Natural killer cell (primary cell): ENCODE data around the gene DDB1. TPM values are rescaled to one million over a fixed set of nuclear protein-coding genes. Genes with fewer than 3 reads are reported as not detected.

ENCODE experiments used
- ATAC-seq, 3 donors: fragments of 150-1000 bp in 2 of 3; fragments of 200-7000 bp in 1 of 3; cut with Tn5 transposase; 1 replicate in 1 of 3; 2 replicates in 2 of 3; pipeline ENCODE4 v1.10.0; 2021; ENCODE audit warnings: mild to moderate bottlenecking in 2 of 3, moderate library complexity in 2 of 3
- DNase-seq, 2 donors: peaks; one replicate each; pipeline versions ENCODE4 v3.0.0 to v3.0.0-alpha.2; 2013 to 2021; ENCODE audit warnings: mixed read lengths in 1 of 2
- H3K27ac ChIP-seq: one replicate; pipeline ENCODE4 v1.5.1; 2013; ENCODE audit warnings: mild to moderate bottlenecking, low read length
- H3K27me3 ChIP-seq: one replicate; pipeline ENCODE4 v1.6.1; 2013; ENCODE audit warnings: low read length; ENCODE audit not compliant: control insufficient read depth, insufficient read depth
- H3K36me3 ChIP-seq: one replicate; pipeline ENCODE4 v1.6.1; 2013; ENCODE audit warnings: low read length; ENCODE audit not compliant: control insufficient read depth, insufficient read depth
- H3K4me1 ChIP-seq: one replicate; pipeline ENCODE4 v1.6.1; 2013; ENCODE audit warnings: low read length; ENCODE audit not compliant: control insufficient read depth, insufficient read depth
- H3K4me3 ChIP-seq: one replicate; pipeline ENCODE4 v1.5.1; 2013; ENCODE audit warnings: low read length
- H3K9me3 ChIP-seq: one replicate; pipeline ENCODE4 v1.6.1; 2013; ENCODE audit warnings: low read length; ENCODE audit not compliant: control insufficient read depth, insufficient read depth
- H3K27ac Mint-ChIP-seq, 2 donors: one replicate each; pipeline ENCODE4 v1.8.0; 2022; ENCODE audit warnings: mild to moderate bottlenecking in 2 of 2, mixed read lengths in 2 of 2, moderate library complexity in 1 of 2
- H3K27me3 Mint-ChIP-seq, 2 donors: one replicate each; pipeline ENCODE4 v1.8.0; 2022; ENCODE audit warnings: low read depth in 2 of 2, mixed read lengths in 2 of 2
- H3K36me3 Mint-ChIP-seq: one replicate; pipeline ENCODE4 v1.8.0; 2022; ENCODE audit warnings: mixed read lengths
- H3K4me1 Mint-ChIP-seq, 2 donors: one replicate each; pipeline ENCODE4 v1.8.0; 2022; ENCODE audit warnings: mixed read lengths in 2 of 2
- H3K4me3 Mint-ChIP-seq: one replicate; pipeline ENCODE4 v1.8.0; 2022; ENCODE audit warnings: mild to moderate bottlenecking, moderate library complexity, mixed read lengths
- H3K9me3 Mint-ChIP-seq, 2 donors: one replicate each; pipeline ENCODE4 v1.8.0; 2022; ENCODE audit warnings: mixed read lengths in 2 of 2
- CTCF ChIP-seq: fragments of 200-600 bp; IDR thresholded peaks from one replicate; pipeline ENCODE4 v1.8.0; 2022; ENCODE audit warnings: antibody characterized with exemption
- WGBS: methylation state at CpG from one replicate; pipeline ENCODE4 v1.1.7; 2013; ENCODE audit warnings: missing lambda C conversion rate; ENCODE audit not compliant: insufficient coverage; 5-methylcytosine and 5-hydroxymethylcytosine counted together
- intact Hi-C: fragments of 100-400 bp; cut with micrococcal nuclease; formaldehyde crosslinking; loops from one replicate; pipeline ENCODE4 v1.14.2; 2022
- total RNA-seq, 4 donors: library from RNA; stranded (reverse); fragments of 120-200 nt in 1 of 4; gene quantifications; one replicate each; pipeline versions ENCODE4 v1.2.3 to v1.2.4, GENCODE V29; 2013 to 2022

DDB1 gene
- total RNA-seq, 3 donors from 2014 or later (not counting 1 experiment from before 2014, with no cell fraction given): 170 to 233 (median 229) TPM

DNA sequence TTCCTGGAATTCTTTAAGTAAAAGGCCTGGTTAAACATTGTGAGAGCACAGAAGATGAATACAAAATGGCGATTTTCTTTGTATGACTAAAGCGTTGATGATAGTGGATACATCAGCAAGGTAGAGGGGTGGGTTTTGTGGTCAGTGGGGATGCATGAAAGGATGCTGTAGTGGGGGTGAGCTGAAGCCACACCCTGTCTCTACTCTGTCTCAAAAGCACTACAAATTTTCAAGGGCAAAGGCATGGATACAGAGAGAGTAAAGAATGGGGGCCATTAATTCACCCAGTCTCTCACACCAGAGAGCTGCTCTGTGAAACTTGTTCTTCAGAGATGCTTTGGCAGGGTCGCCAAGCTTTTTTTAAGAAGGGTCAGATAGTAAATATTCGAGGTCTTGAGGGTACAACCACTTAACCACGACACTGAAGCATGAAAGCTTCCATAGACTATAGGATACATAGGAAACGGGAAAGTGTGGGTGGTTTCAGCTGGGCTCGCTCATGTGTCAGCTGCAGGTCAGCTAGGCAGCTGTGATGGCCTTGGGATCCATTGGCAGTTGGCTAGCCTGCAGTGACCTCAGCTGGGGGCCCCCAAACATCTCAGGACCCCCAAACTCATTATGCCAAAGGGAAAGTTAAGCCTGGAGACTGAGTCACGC lies 37.6 kb upstream of the DDB1 start:
- Histone ChIP-seq H3K9me3 (no peaks in the 10 kb centered on the region), H3K4me1 (no peaks in the 10 kb centered on the region), H3K4me3 (no peak overlapping the region), H3K36me3 (peaks cover 37% of the 10 kb centered on the region), H3K27ac (no peak overlapping the region), H3K27me3 (no peaks in the 10 kb centered on the region)
- intact Hi-C loops: no loop called here
- no peak for TF ChIP-seq CTCF
- Mint-ChIP-seq H3K4me3 (no peak overlapping the region), H3K36me3 (peaks cover 17% of the 10 kb centered on the region), H3K4me1 (no peaks in the 10 kb centered on the region), H3K27ac (peak overlapping the region; percentile 29 to 47), H3K27me3 (no peaks in the 10 kb centered on the region), H3K9me3 (no peaks in the 10 kb centered on the region)
- DNase-seq: no peak
- no peak for ATAC-seq
- WGBS: 70% methylated on average over 7 of the region's 8 CpGs

GRCh38 chr11:61369372-61370348 lies 36.8 kb upstream of the DDB1 start:
- Mint-ChIP-seq H3K27ac (peak overlapping the region; percentile 29 to 47), H3K4me1 (no peaks in the 10 kb centered on the region), H3K27me3 (no peaks in the 10 kb centered on the region), H3K9me3 (no peaks in the 10 kb centered on the region), H3K36me3 (peaks cover 17% of the 10 kb centered on the region), H3K4me3 (no peak overlapping the region)
- 96% methylated on average over 9 of the region's 9 CpGs for WGBS
- ATAC-seq (no peak), DNase-seq (no peak)
- Histone ChIP-seq H3K27me3 (no peaks in the 10 kb centered on the region), H3K9me3 (no peaks in the 10 kb centered on the region), H3K36me3 (peaks cover 39% of the 10 kb centered on the region), H3K27ac (no peak overlapping the region), H3K4me1 (no peaks in the 10 kb centered on the region), H3K4me3 (no peak overlapping the region)
- no peak for TF ChIP-seq CTCF
- intact Hi-C loops: no loop called here

GRCh38 chr11:61368646-61369045 lies 35.7 kb upstream of the DDB1 start:
- Mint-ChIP-seq H3K27me3 (no peaks in the 10 kb centered on the region), H3K27ac (no peak overlapping the region), H3K4me1 (peaks cover 1 to 3% of the 10 kb centered on the region in 2 donors), H3K4me3 (no peak overlapping the region), H3K36me3 (peaks cover 17% of the 10 kb centered on the region), H3K9me3 (no peaks in the 10 kb centered on the region)
- ATAC-seq (no peak), DNase-seq (no peak)
- no peak overlapping the region for H3K27ac ChIP-seq
- H3K4me3 ChIP-seq: no peak overlapping the region
- no peak for TF ChIP-seq CTCF
- no peaks in the 10 kb centered on the region for H3K4me1 ChIP-seq
- H3K27me3 ChIP-seq: no peaks in the 10 kb centered on the region
- intact Hi-C loops: no loop called here
- 96% methylated on average over 7 of the region's 7 CpGs for WGBS
- no peaks in the 10 kb centered on the region for H3K9me3 ChIP-seq
- peaks cover 47% of the 10 kb centered on the region for H3K36me3 ChIP-seq
